VCaP (cell line): Measurements from ENCODE around the gene XXYLT1.
"Not testable (repeated sequence)": the region's sequence is repeated elsewhere in the genome, so short reads cannot be mapped to it uniquely, and the experiment has no call there.

Experiments used
- H3K27ac ChIP-seq: fragments of 450-650 bp; 2 replicates; pipeline ENCODE4 v1.5.1; 2017
- TF ChIP-seq, protein P1 (sequence below): fragments of 450-650 bp; conservative IDR thresholded peaks from 2 replicates; pipeline ENCODE4 v1.5.1; 2017; ENCODE audit warnings: mild to moderate bottlenecking, moderate library complexity

XXYLT1 gene

GRCh38 chr3:195238586-195239118 lies 32.3 kb downstream of the XXYLT1 start:
- TF ChIP-seq, protein P1, sequence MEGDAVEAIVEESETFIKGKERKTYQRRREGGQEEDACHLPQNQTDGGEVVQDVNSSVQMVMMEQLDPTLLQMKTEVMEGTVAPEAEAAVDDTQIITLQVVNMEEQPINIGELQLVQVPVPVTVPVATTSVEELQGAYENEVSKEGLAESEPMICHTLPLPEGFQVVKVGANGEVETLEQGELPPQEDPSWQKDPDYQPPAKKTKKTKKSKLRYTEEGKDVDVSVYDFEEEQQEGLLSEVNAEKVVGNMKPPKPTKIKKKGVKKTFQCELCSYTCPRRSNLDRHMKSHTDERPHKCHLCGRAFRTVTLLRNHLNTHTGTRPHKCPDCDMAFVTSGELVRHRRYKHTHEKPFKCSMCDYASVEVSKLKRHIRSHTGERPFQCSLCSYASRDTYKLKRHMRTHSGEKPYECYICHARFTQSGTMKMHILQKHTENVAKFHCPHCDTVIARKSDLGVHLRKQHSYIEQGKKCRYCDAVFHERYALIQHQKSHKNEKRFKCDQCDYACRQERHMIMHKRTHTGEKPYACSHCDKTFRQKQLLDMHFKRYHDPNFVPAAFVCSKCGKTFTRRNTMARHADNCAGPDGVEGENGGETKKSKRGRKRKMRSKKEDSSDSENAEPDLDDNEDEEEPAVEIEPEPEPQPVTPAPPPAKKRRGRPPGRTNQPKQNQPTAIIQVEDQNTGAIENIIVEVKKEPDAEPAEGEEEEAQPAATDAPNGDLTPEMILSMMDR: no peak
- H3K27ac ChIP-seq: no peak overlapping the region

DNA sequence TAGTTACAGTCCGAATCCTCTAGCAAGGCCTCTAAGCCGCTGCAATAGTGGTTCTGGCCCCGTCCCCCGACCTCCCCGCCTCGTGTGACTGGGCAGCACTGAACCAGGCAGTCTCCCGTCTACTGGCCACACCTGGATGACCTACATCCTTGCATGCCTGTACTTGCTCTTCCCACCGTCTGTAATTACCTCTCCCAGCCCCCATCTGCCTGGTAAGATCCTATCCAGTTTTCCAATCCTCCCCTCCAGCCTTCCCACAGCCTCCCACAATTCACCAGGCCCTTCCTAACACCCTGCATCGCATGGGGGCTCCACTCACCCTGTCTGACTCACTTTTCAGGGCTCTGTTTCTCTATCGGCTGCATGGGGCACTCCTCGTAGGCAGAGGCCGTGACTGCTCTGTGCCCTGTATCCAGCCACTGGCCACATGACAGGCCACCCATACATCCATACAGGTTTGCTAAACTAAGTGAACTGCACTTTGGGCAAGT lies 32.8 kb downstream of the XXYLT1 start:
- H3K27ac ChIP-seq: no peak overlapping the region
- TF ChIP-seq, protein P1: no peak

GRCh38 chr3:195236801-195237570 lies 34.0 kb downstream of the XXYLT1 start:
- TF ChIP-seq, protein P1: no peak
- no peak overlapping the region for H3K27ac ChIP-seq

GRCh38 chr3:195236076-195236798 lies 34.7 kb downstream of the XXYLT1 start:
- no peak overlapping the region for H3K27ac ChIP-seq
- TF ChIP-seq, protein P1: no peak

GRCh38 chr3:195230244-195230643 lies 40.7 kb downstream of the XXYLT1 start:
- no peak overlapping the region for H3K27ac ChIP-seq
- TF ChIP-seq, protein P1: no peak

GRCh38 chr3:195228886-195229285 lies 42.1 kb downstream of the XXYLT1 start:
- not testable (repeated sequence) for H3K27ac ChIP-seq

- no peak overlapping the region for H3K27ac ChIP-seq
- TF ChIP-seq, protein P1: no peak
These were observed 43.1 kb downstream of the XXYLT1 start for GRCh38 chr3:195227871-195228270.
